Activated CD4-positive, alpha-beta T cell treated with anti-CD3 and anti-CD28 coated beads for 24 hours (primary cell): Measurements from ENCODE around the gene ETS1.

ENCODE experiments used
- DNase-seq, 2 donors: peaks; one replicate each; pipeline ENCODE4 v3.0.0-alpha.2; 2020; ENCODE audit warnings: low read depth in 2 of 2

ETS1 gene

GRCh38 chr11:128518493-128519207 lies 68.7 kb downstream of the ETS1 start:
- DNase-seq = no peak

GRCh38 chr11:128517451-128518230 lies 69.7 kb downstream of the ETS1 start:
- DNase-seq = no peak

GRCh38 chr11:128516886-128517285 lies 70.5 kb downstream of the ETS1 start:
- no peak for DNase-seq

- DNase-seq = no peak
Observed at GRCh38 chr11:128515826-128516778, 71.3 kb downstream of the ETS1 start.

GRCh38 chr11:128515086-128515485 lies 72.3 kb downstream of the ETS1 start:
- DNase-seq = no peak

- no peak for DNase-seq
Observed at GRCh38 chr11:128513915-128514681, 73.3 kb downstream of the ETS1 start.

GRCh38 chr11:128512474-128512996 lies 74.8 kb downstream of the ETS1 start:
- no peak for DNase-seq

GRCh38 chr11:128511712-128512111 lies 75.6 kb downstream of the ETS1 start:
- DNase-seq = no peak

GRCh38 chr11:128509621-128510389 lies 77.6 kb downstream of the ETS1 start:
- no peak for DNase-seq

- no peak for DNase-seq
Observed at GRCh38 chr11:128508770-128509510, 78.4 kb downstream of the ETS1 start.

GRCh38 chr11:128507936-128508335 lies 79.4 kb downstream of the ETS1 start:
- no peak for DNase-seq

- DNase-seq = no peak
Observed at GRCh38 chr11:128506999-128507611, 80.3 kb downstream of the ETS1 start.

GRCh38 chr11:128506356-128506755 lies 81.0 kb downstream of the ETS1 start:
- no peak for DNase-seq

GRCh38 chr11:128505449-128506065 lies 81.8 kb downstream of the ETS1 start:
- no peak for DNase-seq

- DNase-seq = no peak
Observed at GRCh38 chr11:128504486-128504885, 82.9 kb downstream of the ETS1 start.

GRCh38 chr11:128503245-128503991 lies 83.9 kb downstream of the ETS1 start:
- DNase-seq = no peak

GRCh38 chr11:128502726-128503125 lies 84.6 kb downstream of the ETS1 start:
- no peak for DNase-seq
